GM18517 (cell line): ENCODE measurements around the gene NRXN3.

Experiments used
- ATAC-seq: cut with Tn5 transposase; IDR thresholded peaks from one replicate; pipeline ENCODE4 v1.9.1; 2021; ENCODE audit warnings: mild to moderate bottlenecking, moderate library complexity; ENCODE audit not compliant: unreplicated experiment

NRXN3 gene

DNA sequence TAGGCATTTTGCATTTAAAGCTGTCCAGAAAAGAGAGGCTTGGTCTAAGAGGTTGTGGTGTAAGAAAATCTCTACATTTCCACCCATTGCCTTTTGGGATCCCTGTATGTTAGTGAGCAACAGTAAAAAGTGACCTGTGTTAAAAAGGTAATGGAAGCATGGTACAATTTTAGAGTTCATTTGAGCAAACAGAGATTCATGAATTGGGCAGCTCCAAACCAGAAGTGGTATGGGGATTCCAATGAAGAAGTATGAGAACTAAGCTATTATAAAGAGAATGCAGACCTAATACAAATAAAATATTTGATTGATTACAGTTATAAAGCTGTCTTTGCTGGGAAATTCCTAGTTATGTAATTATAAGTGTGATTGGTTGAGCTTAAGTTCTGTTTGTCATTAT, 1134.1 kb downstream of the NRXN3 start:
- no peak for ATAC-seq

DNA sequence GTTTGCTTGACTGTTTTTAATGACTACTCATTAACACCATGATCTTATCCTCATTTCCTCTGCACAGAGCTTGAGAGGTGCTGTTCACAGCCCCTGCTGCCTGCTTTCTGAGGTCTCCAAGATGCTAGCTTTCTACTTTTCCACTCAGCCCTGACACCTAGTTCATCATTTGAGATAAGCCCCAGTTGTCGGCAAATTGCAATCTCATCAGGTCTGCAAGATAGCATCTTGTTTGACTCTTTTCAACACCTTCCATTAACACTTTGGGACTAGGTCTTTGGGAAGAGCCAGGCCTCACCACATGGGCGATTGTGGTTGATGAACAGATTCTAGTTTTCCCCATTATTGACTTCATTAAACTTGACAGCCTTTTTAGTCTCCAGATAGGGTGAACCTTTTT, 1136.4 kb downstream of the NRXN3 start:
- no peak for ATAC-seq

DNA sequence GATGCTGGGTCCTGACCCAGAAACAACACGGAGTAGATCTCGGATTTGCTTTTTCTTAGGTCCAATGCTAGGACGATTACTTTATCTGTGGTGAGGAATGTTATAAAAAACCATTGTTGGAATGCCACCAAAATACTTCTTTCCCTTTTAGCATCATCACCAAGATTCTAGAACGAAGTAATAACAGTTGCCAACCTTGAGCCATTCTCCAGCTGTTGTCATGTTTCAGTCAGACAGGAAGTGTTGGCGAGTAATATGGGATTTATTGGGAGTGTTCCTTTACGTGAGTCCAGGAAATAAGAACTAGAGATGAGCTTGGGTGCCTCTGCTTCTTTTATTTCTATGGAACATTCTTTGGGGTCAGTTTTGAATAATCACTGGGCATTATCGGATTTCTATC, 1148.2 kb downstream of the NRXN3 start:
- ATAC-seq = no peak

DNA sequence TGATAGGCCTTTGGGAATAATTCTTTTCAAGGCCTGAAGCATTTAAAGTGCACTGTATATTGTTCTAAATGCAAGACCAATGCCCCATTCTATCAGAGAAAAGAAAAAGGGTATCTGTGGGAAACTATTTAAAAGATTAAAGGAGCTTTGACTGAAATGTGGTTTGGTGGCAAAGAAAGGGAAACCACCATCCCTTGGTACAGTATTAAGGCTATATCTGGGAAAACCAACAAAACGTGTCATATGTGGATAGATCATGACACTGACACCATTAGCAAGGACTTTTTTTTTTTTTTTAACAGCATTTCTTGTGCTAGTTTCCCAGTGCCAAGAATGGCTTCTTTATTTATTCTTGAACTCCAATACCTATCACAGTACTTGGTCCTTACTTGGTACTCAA, 1150.4 kb downstream of the NRXN3 start:
- no peak for ATAC-seq

DNA sequence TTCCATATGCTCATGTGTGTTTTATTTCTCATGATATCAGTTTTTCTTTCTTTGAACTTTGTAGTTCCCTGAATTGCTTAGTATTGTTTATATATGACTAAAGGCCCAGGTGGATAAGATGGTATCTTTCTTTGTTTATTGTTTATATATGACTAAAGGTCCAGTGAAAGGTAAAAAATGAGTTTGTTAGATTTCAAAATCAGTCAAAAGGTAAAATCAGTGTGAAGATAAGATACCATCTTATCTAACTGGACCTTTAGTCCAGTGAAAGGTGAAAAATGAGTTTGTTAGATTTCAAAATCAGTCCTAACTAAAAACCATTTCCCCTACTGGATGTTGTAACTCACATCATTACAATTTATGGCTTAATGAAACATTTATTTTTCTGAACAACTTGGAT, 1150.9 kb downstream of the NRXN3 start:
- no peak for ATAC-seq

DNA sequence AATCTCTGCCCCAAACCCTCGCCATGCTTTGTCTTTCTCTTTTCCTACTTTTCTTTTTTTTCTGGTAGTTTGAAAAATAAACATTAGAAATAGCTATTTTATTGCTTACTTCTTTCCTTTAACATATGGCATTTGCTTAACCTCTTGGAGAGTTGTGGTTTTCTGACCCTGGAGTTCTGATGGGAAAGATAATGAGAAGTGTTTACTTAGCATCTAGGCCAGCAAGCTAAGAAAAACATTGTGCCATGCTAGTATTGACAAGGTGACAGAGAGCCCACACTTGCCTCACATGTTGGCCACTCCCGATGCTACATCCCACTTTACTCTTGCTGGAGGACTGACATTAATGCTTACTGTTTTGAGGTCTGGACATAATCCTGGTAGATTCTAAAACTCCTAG, 1154.9 kb downstream of the NRXN3 start:
- ATAC-seq = no peak

DNA sequence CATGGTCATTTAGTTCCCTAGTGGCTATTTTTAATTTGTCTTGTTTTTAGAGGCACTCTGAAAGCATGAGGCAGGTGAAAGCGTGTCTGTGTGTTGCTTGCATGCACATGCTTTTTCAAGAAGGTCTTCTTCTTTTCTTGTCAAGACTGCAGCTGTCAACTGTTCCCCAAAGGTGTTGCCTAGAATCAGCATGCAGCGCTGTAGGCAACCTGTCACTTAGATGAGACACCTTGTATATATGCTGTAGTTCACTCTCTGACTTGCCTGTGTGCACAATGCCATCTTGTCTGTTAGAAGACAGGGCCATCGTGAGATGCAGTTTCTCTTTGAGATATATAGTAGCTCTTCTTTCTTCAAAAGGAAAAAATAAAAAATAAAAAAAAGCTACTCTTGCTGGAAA, 1155.4 kb downstream of the NRXN3 start:
- no peak for ATAC-seq

DNA sequence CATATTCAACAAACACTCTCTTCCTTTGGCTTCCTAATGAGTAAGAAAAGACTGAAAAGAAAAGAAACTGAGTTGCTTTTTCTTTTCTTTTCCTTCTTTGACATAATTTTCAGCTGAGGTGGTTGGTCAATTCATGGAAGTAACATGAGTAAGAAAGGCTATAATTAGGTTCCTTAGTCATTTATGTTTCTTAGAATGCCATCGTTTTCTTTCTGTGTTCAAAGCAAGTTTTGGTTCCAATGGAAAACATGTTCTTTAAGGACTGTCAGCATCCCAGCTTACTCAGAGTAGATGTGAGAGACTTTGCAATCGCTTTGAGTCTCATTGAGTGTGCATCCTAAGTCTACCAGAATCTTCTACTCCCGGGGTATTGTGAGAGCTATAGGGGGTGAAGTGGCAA, 1158.7 kb downstream of the NRXN3 start:
- ATAC-seq = no peak

DNA sequence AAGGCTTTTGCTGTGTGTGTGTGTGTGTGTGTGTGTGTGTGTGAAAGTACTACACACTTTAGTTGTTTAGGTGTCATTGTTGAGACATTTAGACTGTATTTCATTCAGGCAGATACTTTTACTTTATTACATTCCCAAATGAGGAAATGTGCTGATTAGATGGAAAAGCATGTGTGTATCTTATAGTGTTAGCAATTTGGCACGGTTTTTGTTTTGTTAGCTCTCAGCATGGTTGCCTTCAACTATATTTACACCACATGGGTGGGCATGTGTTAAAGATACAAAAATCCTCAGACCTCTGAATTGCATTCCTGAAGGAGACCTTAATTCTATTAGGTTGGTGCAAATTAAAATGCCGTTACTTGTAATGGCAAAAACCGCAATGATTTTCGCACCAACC, 1161.7 kb downstream of the NRXN3 start:
- no peak for ATAC-seq

DNA sequence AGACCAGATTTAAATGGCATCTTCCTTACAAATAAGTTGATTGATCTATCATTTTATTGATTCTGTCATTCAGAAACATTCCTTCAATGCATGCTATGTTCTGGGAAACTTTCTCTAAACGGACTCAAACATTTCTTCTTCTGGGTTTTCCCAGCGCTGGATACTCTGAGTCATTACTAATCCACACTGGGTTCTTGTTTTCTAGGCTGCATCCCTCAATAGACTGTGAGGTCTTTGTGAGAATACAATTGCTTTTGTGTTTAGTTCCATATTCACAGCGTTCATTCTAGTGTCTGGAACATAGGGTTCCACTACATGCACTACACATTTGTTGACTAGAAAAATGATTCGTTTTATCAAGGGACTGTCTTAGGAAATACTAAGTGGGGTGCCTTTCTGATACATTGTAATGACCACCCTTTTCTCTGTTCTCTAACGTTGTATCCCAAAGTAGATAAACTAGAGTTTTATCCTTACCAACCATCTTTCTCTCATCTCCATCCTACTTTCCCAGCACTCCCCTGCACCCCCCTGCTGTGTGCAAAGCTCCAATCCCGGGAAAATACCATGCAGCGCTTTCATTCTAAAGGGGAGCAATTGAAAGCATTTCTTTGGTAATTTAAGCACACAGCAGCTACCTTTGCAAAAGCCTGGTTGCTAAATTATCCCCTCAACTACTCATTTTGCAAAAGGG, 1162.5 kb downstream of the NRXN3 start:
- ATAC-seq = no peak

DNA sequence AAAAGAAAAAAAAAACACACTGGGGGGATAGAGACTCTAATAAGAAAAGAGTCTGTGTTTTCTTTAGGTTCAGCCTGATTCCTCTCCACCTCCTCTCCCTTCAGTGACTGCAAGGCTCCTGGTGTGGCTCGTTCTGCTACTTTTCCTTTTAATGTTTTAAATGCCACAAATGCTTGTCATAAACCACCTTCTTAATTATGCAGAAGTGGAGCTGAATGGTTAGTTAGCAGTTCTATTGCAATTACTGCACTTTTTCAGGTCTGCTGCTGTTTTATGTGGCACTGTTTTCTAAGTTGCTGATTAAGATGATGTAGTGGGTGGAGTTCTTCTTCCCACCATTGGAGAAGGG, 1163.0 kb downstream of the NRXN3 start:
- ATAC-seq = no peak

DNA sequence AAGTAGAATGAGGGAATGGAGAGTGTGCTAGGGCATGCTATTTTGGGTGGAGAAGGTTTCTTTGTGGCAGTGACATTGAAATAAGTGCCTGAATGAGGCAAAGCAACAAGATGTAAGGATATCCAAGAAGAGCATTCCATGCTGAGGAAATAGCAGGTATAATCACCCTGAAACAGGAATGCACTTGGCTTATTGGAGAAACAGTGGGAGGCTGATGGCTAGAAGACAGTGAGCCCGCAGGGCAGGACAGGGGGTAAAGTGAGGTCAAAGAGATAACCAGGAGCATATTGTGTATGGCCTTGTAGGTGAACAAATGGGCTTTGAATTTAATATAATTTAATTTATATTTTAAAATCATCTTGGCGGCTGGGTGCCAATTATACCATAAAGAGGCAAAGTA, 1164.1 kb downstream of the NRXN3 start:
- ATAC-seq = no peak

DNA sequence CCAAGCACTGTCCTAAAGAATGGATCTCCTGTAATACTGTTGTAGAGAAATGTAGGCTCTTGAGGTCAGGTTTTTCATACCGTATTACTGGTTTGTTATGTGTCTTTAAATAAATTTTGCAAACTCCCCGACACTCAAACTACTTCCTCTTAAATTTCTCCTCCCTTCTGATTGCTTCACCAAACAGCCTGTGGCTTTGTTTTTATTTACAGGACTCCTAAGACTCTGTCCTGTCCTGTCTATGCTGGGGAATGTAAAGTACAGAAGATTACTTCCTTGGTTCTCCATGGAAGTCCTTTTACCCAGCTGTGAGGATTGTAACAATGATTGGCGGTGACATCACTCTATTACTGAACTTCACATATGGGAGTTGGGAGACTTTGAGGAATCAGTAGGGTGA, 1167.6 kb downstream of the NRXN3 start:
- ATAC-seq = no peak

DNA sequence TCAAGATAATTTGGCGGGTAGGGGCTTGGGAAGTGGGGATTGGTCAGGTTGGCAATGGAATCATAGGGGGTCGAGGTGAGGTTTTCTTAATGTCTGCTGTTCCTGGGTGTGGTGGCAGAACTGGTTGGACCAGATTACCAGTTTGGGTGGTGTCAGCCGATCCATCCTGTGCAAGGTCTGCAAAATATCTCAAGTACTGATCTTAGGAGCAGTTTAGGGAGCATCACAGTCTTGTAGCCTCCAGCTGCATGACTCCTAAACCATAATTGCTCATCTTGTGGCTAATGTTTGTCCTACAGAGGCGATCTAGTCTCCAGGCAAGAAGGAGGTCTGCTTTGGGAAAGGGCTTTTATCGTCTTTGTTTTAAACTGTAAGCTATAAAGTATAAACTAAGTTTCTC, 1172.8 kb downstream of the NRXN3 start:
- no peak for ATAC-seq

DNA sequence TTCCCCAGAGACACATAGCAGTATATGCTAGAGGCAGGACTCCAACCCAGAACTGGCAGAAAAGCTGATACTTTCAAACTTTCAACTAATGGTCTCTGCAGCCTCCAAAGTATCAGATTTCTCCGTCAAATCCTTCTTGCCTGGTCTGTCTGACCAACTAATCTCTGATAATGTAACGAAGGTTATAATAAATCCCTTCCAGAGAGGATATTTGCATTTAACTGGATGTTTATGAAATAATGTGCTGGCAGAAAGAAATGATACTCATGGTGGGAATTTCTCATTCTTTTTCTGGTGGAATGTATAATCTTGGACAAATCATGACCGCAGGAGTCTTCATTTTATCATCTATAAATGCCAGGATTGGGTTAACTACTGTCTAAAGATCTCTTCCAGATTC, 1180.8 kb downstream of the NRXN3 start:
- no peak for ATAC-seq

DNA sequence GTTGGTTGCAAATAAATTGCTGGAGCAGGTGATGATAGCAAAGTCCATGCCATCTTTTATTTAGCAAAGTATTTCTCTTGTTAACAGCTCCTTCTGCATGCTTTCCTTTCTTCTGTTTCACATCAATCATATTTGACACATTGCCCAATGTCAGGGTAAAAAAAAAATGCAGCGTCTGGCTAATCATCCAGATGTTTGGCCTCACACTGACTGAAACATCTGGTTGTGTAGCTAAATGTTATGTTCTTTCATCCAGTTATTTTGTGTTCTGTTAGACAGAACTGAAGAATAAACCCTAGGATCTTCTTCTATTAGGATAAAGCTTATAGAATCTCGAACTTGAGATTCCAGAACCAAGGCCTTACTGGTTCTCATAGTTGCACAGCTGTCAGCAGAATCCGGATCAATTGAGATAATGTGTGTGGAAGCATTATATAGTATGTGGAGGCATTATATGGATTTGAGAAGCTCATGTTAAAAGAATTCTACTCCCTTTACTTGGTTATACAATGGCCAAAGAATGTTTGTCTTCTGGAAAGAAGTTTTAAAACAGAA, 1182.0 kb downstream of the NRXN3 start:
- ATAC-seq = no peak

DNA sequence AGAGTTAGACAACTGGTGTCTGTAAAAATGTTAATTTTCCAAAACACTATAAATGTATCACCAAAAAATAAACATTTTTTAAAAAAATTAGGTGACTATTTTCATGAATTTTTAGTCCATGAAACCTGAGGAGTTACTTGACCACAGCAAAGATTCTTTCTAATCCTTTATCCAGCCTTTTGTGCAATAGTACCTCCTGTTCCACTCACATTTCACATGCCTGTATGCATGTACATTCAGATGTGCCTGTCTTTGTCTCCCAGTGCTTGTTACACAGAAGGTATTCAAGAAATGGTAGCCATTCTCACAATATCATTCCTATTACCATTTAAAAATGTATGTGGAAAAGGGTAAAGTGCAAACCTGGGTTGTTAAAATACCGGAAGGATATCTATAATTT, 1184.2 kb downstream of the NRXN3 start:
- ATAC-seq = no peak

DNA sequence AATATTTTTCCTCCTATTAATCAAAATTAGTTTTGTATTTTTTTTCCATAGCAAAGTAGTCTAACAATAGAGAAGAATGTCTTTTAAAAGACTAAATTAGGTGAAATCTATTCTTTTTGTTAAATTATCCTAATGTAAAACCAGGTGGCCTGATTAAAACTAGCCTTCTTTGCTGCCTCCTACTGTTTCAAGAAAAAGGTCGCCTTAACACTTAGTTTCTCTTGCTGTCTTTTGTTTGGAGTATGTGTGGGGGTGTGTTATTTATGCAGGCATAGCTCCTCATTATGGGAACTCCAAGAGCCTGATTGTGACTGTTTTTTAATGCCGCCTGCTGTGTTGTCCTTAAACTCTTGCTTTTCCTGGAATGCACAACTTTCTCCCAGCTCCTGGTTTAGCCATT, 1185.9 kb downstream of the NRXN3 start:
- ATAC-seq = no peak

DNA sequence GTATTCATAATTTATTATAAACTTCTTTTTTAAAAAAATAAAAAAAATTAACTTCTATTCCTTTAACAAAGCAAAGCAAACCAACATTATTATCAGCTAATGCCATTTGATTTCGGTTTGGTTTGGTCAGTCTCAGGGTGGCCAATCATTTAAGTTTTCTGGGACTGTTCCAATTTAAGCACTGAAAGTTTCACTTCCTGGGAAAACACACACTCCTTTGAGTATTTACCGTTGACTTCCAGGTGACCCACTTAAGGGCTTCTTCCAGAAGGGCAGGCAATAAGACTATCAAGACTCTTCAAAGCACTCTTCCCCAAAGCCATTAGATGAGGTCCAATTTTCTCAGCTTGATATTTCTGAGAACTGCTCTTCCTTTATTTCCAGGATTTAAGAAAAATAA, 1187.1 kb downstream of the NRXN3 start:
- ATAC-seq = no peak

DNA sequence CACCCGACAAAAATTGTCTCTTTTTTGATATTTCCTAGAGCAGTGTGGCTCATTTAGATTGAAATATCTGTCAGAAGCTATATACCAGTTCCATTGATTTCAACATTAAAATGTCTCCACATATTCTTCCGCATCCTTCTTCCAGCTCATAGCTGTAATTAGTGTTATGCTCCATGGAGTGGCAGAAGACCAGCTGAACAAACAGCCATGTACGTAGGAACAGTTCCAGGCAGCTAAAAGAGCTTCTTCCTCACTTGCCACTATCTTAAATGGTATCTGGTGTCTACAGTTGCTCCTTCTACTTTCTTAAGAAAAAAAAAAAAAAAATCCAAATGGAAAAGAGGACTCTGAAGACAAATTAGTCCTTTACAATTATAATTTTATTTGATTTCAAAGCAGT, 1193.1 kb downstream of the NRXN3 start:
- no peak for ATAC-seq

DNA sequence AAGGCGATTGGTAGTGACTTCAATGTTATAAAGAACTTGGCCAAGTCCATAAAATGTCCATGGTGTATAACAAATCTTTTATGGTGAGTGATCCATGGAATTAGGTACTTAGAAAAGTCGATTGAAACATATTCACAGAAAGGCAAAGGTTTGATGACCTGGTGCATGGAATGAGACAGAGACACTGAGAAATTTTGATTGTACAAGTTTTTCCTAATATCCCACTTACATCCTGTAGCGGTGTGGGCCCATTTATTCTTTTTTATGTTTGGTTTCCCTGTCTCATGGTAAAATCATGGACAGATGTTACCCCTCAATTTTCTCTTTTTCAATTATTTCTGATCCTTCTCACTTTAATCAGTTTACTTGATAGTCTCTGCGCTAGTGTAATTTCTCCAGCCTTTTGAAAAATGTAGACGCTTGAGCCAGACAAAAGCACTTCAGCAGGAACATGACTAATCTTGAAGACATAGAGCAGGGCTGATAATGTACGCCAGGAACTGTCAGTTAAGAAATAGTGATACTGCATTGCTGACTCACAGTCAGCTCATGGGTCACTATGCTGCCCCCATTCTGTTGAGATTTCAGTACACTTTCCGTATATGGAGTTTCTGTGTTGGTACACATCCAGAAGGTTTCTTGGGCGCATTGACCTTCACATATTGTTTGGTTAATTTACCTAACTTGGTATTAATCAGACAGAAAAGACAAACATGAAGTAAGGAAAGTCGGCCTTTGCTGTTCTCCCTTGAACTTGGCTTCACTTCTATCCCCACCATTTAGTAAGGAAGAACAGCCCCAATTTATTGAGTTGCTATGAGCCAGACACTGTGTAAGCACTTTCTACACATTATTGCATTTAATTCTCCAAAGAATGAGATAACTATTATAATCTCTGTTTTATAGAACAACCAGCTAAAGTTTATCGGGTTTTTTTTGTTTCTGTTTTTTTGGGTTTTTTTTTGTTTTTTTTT, 1199.5 kb downstream of the NRXN3 start:
- ATAC-seq = no peak

DNA sequence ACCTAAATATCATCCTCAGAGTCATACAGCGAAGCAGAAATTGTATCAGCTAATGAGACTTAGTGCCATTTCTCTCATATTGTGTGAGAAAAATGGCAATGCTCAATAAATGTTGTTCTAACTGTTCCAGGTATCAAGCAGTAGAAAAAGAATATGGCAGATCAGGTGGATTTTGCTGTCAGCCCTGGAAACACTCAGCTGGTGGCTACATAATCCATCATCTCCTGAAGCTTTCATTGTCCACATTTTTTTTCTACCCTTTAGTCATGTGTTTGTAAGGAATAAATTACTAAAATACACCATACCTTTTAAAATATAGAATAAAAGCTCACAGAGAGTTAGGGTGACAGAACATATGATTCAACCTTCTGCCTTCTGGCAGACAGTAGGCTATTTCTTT, 1200.8 kb downstream of the NRXN3 start:
- no peak for ATAC-seq
